Liver (tissue), 9 donors: ENCODE results near the gene RRP12. TPM values are rescaled to one million over a fixed set of nuclear protein-coding genes. Genes with fewer than 3 reads are reported as not detected.

Experiments
- DNase-seq: peaks from one replicate; pipeline ENCODE4 v3.0.0-alpha.2; 2017; ENCODE audit warnings: low spot score
- H3K27ac ChIP-seq, 2 donors: one replicate each; pipeline ENCODE4 v1.7.0; 2013; ENCODE audit warnings: inconsistent platforms in 2 of 2, low read length in 2 of 2, control low read depth in 1 of 2, low read depth in 1 of 2, mild to moderate bottlenecking in 1 of 2
- H3K27me3 ChIP-seq, 4 donors: one replicate each; pipeline versions ENCODE4 v1.6.1 to v1.7.0; 2013; ENCODE audit warnings: low read length in 3 of 4, inconsistent platforms in 1 of 4, mild to moderate bottlenecking in 1 of 4, moderate library complexity in 1 of 4; ENCODE audit not compliant: control insufficient read depth in 4 of 4, insufficient read depth in 4 of 4
- H3K36me3 ChIP-seq, 4 donors: one replicate each; pipeline versions ENCODE4 v1.6.1 to v1.7.0; 2013; ENCODE audit warnings: low read length in 3 of 4, mild to moderate bottlenecking in 3 of 4, low read depth in 1 of 4, moderate library complexity in 1 of 4; ENCODE audit not compliant: control insufficient read depth in 4 of 4, insufficient read depth in 3 of 4
- H3K4me1 ChIP-seq, 4 donors: one replicate each; pipeline versions ENCODE4 v1.6.1 to v1.7.0; 2013; ENCODE audit warnings: low read length in 3 of 4, mild to moderate bottlenecking in 3 of 4, moderate library complexity in 1 of 4; ENCODE audit not compliant: control insufficient read depth in 4 of 4, insufficient read depth in 4 of 4
- H3K4me3 ChIP-seq, 3 donors: one replicate each; pipeline versions ENCODE4 v1.6.1 to v1.7.0; 2013; ENCODE audit warnings: low read length in 3 of 3, control low read depth in 1 of 3, low read depth in 1 of 3, mild to moderate bottlenecking in 1 of 3
- H3K9ac ChIP-seq, 2 donors: one replicate each; pipeline ENCODE4 v1.7.0; 2013; ENCODE audit warnings: low read length in 2 of 2, mild to moderate bottlenecking in 2 of 2, moderate library complexity in 2 of 2, control low read depth in 1 of 2, low read depth in 1 of 2
- H3K9me3 ChIP-seq, 4 donors: one replicate each; pipeline versions ENCODE4 v1.6.1 to v1.7.0; 2013; ENCODE audit warnings: low read length in 3 of 4; ENCODE audit not compliant: control insufficient read depth in 4 of 4
- EGR1 ChIP-seq, 2 donors: IDR thresholded peaks; 2 replicates each; pipeline ENCODE4 v1.6.1; 2016 to 2018; ENCODE audit warnings: antibody characterized with exemption in 2 of 2, low read depth in 2 of 2
- FOXA1 ChIP-seq: IDR thresholded peaks from 2 replicates; pipeline ENCODE4 v1.6.1; 2016; ENCODE audit warnings: antibody characterized with exemption
- FOXA2 ChIP-seq: IDR thresholded peaks from 2 replicates; pipeline ENCODE4 v1.6.1; 2016; ENCODE audit warnings: antibody characterized with exemption
- GABPA ChIP-seq, 2 donors: IDR thresholded peaks in 1 of 2; conservative IDR thresholded peaks in 1 of 2; 2 replicates each; pipeline ENCODE4 v1.6.1; 2016; ENCODE audit warnings: antibody characterized with exemption in 2 of 2, mild to moderate bottlenecking in 1 of 2, moderate library complexity in 1 of 2
- HNF4A ChIP-seq, 2 donors: conservative IDR thresholded peaks; 2 replicates each; pipeline ENCODE4 v1.6.1; 2016; ENCODE audit warnings: antibody characterized with exemption in 2 of 2, mild to moderate bottlenecking in 2 of 2
- JUND ChIP-seq, 2 donors: IDR thresholded peaks; 2 replicates each; pipeline ENCODE4 v1.6.1; 2016; ENCODE audit warnings: antibody characterized with exemption in 2 of 2
- NR2F2 ChIP-seq: IDR thresholded peaks from 2 replicates; pipeline ENCODE4 v1.6.1; 2016; ENCODE audit warnings: antibody characterized with exemption
- RAD21 ChIP-seq, 2 donors: IDR thresholded peaks; 2 replicates each; pipeline ENCODE4 v1.6.1; 2016; ENCODE audit warnings: antibody characterized with exemption in 2 of 2, mild to moderate bottlenecking in 2 of 2
- RXRA ChIP-seq, 2 donors: IDR thresholded peaks; 2 replicates each; pipeline ENCODE4 v1.6.1; 2017 to 2018; ENCODE audit warnings: antibody characterized with exemption in 2 of 2, mild to moderate bottlenecking in 1 of 2
- SP1 ChIP-seq: IDR thresholded peaks from 2 replicates; pipeline ENCODE4 v1.6.1; 2018; ENCODE audit warnings: antibody characterized with exemption, mild to moderate bottlenecking
- TAF1 ChIP-seq: conservative IDR thresholded peaks from 2 replicates; pipeline ENCODE4 v1.6.1; 2016; ENCODE audit warnings: antibody characterized with exemption, mild to moderate bottlenecking
- YY1 ChIP-seq: IDR thresholded peaks from 2 replicates; pipeline ENCODE4 v1.6.1; 2016; ENCODE audit warnings: antibody characterized with exemption, mild to moderate bottlenecking
- WGBS: extraction: QIAGEN DNeasy Blood & Tissue Kit; methylation state at CpG from one replicate; pipeline ENCODE4 v1.1.7; 2013; 5-methylcytosine and 5-hydroxymethylcytosine counted together
- polyA plus RNA-seq, 2 donors: library from polyadenylated mRNA; stranded (reverse) in 1 of 2; unstranded in 1 of 2; fragments of 200-250 nt in 1 of 2; fragments of >200 nt in 1 of 2; fragmentation: Nextera tagmentation in 1 of 2; extraction: Ambion mirVana in 1 of 2; gene quantifications; one replicate each; pipeline versions ENCODE4 v1.2.1 to v1.2.3, GENCODE V29; 2013 to 2015
- total RNA-seq, 2 donors: library from RNA; depleted of rRNA; stranded (reverse); fragments of >200 nt; gene quantifications; one replicate each; pipeline ENCODE4 v1.2.3, GENCODE V29; 2014
- TF ChIP-seq, protein P1 (sequence below): fragments of 150-350 bp; IDR thresholded peaks from 2 replicates; pipeline ENCODE4 v1.5.1; 2017; ENCODE audit warnings: improper control_type of control experiment, low read depth, low read length; ENCODE audit not compliant: missing input control
- TF ChIP-seq, protein P2 (sequence below): IDR thresholded peaks from 2 replicates; pipeline ENCODE4 v1.6.1; 2016; ENCODE audit warnings: antibody characterized with exemption
- TF ChIP-seq, protein P3 (sequence below): IDR thresholded peaks from 2 replicates; pipeline ENCODE4 v1.6.1; 2016; ENCODE audit warnings: antibody characterized with exemption
- TF ChIP-seq, protein P4 (sequence below): IDR thresholded peaks from 2 replicates; pipeline ENCODE4 v1.6.1; 2016; ENCODE audit warnings: antibody characterized with exemption, mild to moderate bottlenecking
- TF ChIP-seq, protein P5 (sequence below): IDR thresholded peaks from 2 replicates; pipeline ENCODE4 v1.6.1; 2016; ENCODE audit warnings: antibody characterized with exemption
- donor health status: healthy.
- donor health status: healthy.
- donor health status: healthy.
- donor health status: healthy.
- donor health status: healthy.

Gene RRP12
- total and polyA plus RNA-seq, 4 donors = 5.7 to 9.6 (median 6.9) TPM

DNA sequence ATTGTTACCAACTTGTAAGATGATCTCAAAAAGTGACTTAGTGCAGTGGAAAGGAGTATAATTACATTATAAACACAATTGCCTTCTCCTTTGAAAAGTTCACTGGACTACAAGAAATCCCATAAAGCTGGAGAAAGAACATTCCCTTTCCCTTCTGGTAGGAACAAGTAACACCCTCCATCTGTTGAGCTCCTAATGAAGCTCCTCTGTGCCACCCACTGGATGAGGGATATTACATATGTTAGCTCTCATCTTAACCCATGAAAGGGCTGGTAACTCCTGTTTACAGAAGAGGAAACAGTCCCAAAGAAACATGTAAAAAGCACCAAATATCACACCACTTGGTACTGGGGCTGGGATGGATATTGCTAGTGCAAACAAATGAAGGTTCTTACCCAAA lies 32.9 kb upstream of the RRP12 start:
- H3K9ac ChIP-seq = no peak overlapping the region
- H3K4me1 ChIP-seq = peaks cover 0 to 4% (median 2%) of the 10 kb centered on the region in 4 donors
- no peaks in the 10 kb centered on the region for H3K9me3 ChIP-seq
- H3K27me3 ChIP-seq = no peaks in the 10 kb centered on the region
- no peak for DNase-seq
- H3K36me3 ChIP-seq = peaks cover 3 to 51% (median 39%) of the 10 kb centered on the region in 4 donors
- TF ChIP-seq GABPA (IDR thresholded peaks at IDR 0.05 in 1 of 2, conservative IDR thresholded peaks at IDR 0.05 in 1 of 2) = no peak
- no peak for TF ChIP-seq SP1
- TF ChIP-seq TAF1 = no peak
- no peak for TF ChIP-seq FOXA1
- TF ChIP-seq HNF4A (conservative IDR thresholded peaks at IDR 0.05) = no peak
- no peak for TF ChIP-seq EGR1 (IDR thresholded peaks at IDR 0.05; ENCODE audit: low read depth in 2 of 2)
- TF ChIP-seq FOXA2 = no peak
- TF ChIP-seq JUND (IDR thresholded peaks at IDR 0.05) = no peak
- H3K4me3 ChIP-seq = no peak overlapping the region
- no peak overlapping the region for H3K27ac ChIP-seq

DNA sequence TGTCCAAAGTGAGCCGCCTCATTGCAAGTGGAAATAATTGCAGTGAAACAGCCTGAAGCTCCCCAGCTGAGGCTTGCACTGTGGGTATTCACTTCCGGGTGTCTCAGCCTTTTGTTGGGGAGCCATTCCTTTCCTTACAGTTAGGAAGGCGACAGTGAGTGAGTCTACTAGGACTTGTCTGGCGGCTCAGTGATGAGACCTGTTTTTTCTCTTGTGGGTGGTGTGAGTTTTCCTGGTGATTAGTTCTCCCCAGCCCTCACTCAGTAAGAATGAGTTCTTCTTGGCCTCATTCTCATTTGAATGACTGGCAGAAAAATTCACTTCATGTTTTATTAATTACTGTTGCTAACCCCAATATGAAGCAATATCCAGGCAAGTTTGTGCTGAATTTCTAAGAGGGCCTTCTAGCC lies 27.4 kb upstream of the RRP12 start:
- H3K9me3 ChIP-seq = no peaks in the 10 kb centered on the region
- no peak overlapping the region for H3K27ac ChIP-seq
- no peak overlapping the region for H3K9ac ChIP-seq
- no peaks in the 10 kb centered on the region for H3K27me3 ChIP-seq
- peaks cover 2 to 20% (median 13%) of the 10 kb centered on the region in 4 donors for H3K4me1 ChIP-seq
- WGBS = 79% methylated on average over 4 of the region's 4 CpGs
- peaks cover 2 to 27% (median 21%) of the 10 kb centered on the region in 4 donors for H3K36me3 ChIP-seq
- TF ChIP-seq, protein P1, sequence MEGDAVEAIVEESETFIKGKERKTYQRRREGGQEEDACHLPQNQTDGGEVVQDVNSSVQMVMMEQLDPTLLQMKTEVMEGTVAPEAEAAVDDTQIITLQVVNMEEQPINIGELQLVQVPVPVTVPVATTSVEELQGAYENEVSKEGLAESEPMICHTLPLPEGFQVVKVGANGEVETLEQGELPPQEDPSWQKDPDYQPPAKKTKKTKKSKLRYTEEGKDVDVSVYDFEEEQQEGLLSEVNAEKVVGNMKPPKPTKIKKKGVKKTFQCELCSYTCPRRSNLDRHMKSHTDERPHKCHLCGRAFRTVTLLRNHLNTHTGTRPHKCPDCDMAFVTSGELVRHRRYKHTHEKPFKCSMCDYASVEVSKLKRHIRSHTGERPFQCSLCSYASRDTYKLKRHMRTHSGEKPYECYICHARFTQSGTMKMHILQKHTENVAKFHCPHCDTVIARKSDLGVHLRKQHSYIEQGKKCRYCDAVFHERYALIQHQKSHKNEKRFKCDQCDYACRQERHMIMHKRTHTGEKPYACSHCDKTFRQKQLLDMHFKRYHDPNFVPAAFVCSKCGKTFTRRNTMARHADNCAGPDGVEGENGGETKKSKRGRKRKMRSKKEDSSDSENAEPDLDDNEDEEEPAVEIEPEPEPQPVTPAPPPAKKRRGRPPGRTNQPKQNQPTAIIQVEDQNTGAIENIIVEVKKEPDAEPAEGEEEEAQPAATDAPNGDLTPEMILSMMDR = no peak
- TF ChIP-seq EGR1 (IDR thresholded peaks at IDR 0.05; ENCODE audit: low read depth in 2 of 2) = no peak
- TF ChIP-seq GABPA (IDR thresholded peaks at IDR 0.05 in 1 of 2, conservative IDR thresholded peaks at IDR 0.05 in 1 of 2) = no peak
- no peak for TF ChIP-seq FOXA1
- TF ChIP-seq JUND (IDR thresholded peaks at IDR 0.05) = no peak
- TF ChIP-seq, protein P2, sequence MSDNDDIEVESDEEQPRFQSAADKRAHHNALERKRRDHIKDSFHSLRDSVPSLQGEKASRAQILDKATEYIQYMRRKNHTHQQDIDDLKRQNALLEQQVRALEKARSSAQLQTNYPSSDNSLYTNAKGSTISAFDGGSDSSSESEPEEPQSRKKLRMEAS = no peak
- TF ChIP-seq RXRA (IDR thresholded peaks at IDR 0.05) = no peak
- TF ChIP-seq NR2F2 = no peak
- no peak for TF ChIP-seq FOXA2
- TF ChIP-seq TAF1 = no peak
- no peak for TF ChIP-seq YY1
- TF ChIP-seq, protein P3, sequence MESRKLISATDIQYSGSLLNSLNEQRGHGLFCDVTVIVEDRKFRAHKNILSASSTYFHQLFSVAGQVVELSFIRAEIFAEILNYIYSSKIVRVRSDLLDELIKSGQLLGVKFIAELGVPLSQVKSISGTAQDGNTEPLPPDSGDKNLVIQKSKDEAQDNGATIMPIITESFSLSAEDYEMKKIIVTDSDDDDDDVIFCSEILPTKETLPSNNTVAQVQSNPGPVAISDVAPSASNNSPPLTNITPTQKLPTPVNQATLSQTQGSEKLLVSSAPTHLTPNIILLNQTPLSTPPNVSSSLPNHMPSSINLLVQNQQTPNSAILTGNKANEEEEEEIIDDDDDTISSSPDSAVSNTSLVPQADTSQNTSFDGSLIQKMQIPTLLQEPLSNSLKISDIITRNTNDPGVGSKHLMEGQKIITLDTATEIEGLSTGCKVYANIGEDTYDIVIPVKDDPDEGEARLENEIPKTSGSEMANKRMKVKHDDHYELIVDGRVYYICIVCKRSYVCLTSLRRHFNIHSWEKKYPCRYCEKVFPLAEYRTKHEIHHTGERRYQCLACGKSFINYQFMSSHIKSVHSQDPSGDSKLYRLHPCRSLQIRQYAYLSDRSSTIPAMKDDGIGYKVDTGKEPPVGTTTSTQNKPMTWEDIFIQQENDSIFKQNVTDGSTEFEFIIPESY = no peak
- TF ChIP-seq RAD21 (IDR thresholded peaks at IDR 0.05) = no peak
- TF ChIP-seq, protein P4, sequence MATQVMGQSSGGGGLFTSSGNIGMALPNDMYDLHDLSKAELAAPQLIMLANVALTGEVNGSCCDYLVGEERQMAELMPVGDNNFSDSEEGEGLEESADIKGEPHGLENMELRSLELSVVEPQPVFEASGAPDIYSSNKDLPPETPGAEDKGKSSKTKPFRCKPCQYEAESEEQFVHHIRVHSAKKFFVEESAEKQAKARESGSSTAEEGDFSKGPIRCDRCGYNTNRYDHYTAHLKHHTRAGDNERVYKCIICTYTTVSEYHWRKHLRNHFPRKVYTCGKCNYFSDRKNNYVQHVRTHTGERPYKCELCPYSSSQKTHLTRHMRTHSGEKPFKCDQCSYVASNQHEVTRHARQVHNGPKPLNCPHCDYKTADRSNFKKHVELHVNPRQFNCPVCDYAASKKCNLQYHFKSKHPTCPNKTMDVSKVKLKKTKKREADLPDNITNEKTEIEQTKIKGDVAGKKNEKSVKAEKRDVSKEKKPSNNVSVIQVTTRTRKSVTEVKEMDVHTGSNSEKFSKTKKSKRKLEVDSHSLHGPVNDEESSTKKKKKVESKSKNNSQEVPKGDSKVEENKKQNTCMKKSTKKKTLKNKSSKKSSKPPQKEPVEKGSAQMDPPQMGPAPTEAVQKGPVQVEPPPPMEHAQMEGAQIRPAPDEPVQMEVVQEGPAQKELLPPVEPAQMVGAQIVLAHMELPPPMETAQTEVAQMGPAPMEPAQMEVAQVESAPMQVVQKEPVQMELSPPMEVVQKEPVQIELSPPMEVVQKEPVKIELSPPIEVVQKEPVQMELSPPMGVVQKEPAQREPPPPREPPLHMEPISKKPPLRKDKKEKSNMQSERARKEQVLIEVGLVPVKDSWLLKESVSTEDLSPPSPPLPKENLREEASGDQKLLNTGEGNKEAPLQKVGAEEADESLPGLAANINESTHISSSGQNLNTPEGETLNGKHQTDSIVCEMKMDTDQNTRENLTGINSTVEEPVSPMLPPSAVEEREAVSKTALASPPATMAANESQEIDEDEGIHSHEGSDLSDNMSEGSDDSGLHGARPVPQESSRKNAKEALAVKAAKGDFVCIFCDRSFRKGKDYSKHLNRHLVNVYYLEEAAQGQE = no peak
- TF ChIP-seq HNF4A (conservative IDR thresholded peaks at IDR 0.05) = no peak
- TF ChIP-seq, protein P5, sequence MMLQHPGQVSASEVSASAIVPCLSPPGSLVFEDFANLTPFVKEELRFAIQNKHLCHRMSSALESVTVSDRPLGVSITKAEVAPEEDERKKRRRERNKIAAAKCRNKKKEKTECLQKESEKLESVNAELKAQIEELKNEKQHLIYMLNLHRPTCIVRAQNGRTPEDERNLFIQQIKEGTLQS = no peak
- no peak for DNase-seq
- H3K4me3 ChIP-seq = no peak overlapping the region
